Activated CD4-positive, alpha-beta memory T cell treated with anti-CD3 and anti-CD28 coated beads, Interleukin-2, amount 10 ng/mL, durations not matched to agents 7 days and 5 days (primary cell): Measurements from ENCODE around the gene BAHD1. TPM values are rescaled to one million over a fixed set of nuclear protein-coding genes. Genes with fewer than 3 reads are reported as not detected.

ENCODE experiments used
- CTCF ChIA-PET: fragments of 350-600 bp; sonication (Branson Sonifier 250); formaldehyde crosslinking; loops from one replicate; lab custom pipeline; 2021; ENCODE audit warnings: antibody characterized with exemption, inconsistent platforms; lab: Charles Lee
- POLR2A ChIA-PET: fragments of 350-600 bp; sonication (Branson Sonifier 250); formaldehyde crosslinking; loops from one replicate; lab custom pipeline; 2021; ENCODE audit warnings: antibody characterized with exemption; lab: Charles Lee
- DNase-seq: peaks from one replicate; pipeline ENCODE4 v3.0.0-alpha.2; 2020
- H3K27ac Mint-ChIP-seq: one replicate; pipeline ENCODE4 v1.8.0; 2021; ENCODE audit warnings: mild to moderate bottlenecking, mixed read lengths
- H3K27me3 Mint-ChIP-seq: one replicate; pipeline ENCODE4 v1.8.0; 2021; ENCODE audit warnings: mixed read lengths
- H3K36me3 Mint-ChIP-seq: one replicate; pipeline ENCODE4 v1.8.0; 2021; ENCODE audit warnings: low read depth, mixed read lengths
- H3K4me1 Mint-ChIP-seq: one replicate; pipeline ENCODE4 v1.8.0; 2021; ENCODE audit warnings: mixed read lengths
- H3K4me3 Mint-ChIP-seq: one replicate; pipeline ENCODE4 v1.8.0; 2021; ENCODE audit warnings: mild to moderate bottlenecking, mixed read lengths
- H3K9me3 Mint-ChIP-seq: one replicate; pipeline ENCODE4 v1.8.0; 2021; ENCODE audit warnings: mixed read lengths
- total RNA-seq, 2 experiments: library from RNA; stranded (reverse); gene quantifications; one replicate each; pipeline ENCODE4 v1.2.3, GENCODE V29; 2021

The BAHD1 gene
- 10 to 100 TPM; 26.0 to 27.0 TPM for total RNA-seq

- ChIA-PET POLR2A (interaction anchor here (0.7 to 4.9 kb wide), 15 partner anchors 11 to 303 kb away, joined by 3 to 68 read pairs (median 5); partner anchors contain the start of genes IVD, KNSTRN, PLCB2 and RPUSD2), CTCF (interaction anchor here (0.6 to 2.9 kb wide), 11 partner anchors 10 to 306 kb away, joined by 3 to 16 read pairs (median 4); partner anchors contain the start of genes CCDC32 and PLCB2)
- peak; percentile 96 for DNase-seq
- Mint-ChIP-seq H3K4me1 (peaks cover 45% of the 10 kb centered on the region), H3K4me3 (peak within 1 kb of the TSS; percentile 87), H3K36me3 (peaks cover 8% of the 10 kb centered on the region), H3K27me3 (peaks cover 54% of the 10 kb centered on the region), H3K9me3 (no peaks in the 10 kb centered on the region), H3K27ac (peak within 1 kb of the TSS; percentile 49)
Observed at GRCh38 chr15:40440743-40441564, at the start of gene BAHD1. Gene BAHD1 (plus strand): TSS chr15:40440953. CDS start chr15:40458465, 17,512 bp downstream.

- H3K4me1 Mint-ChIP-seq = peaks cover 14% of the 10 kb centered on the region
- no peak for DNase-seq
- H3K27me3 Mint-ChIP-seq = no peaks in the 10 kb centered on the region
- no peak overlapping the region for H3K27ac Mint-ChIP-seq
- H3K4me3 Mint-ChIP-seq = no peak overlapping the region
- CTCF ChIA-PET = no interaction called here
- POLR2A ChIA-PET = no interaction called here
- H3K36me3 Mint-ChIP-seq = peaks cover 59% of the 10 kb centered on the region
- no peaks in the 10 kb centered on the region for H3K9me3 Mint-ChIP-seq
Observed at GRCh38 chr15:40392986-40393948, 47.5 kb upstream of the BAHD1 start.

GRCh38 chr15:40397688-40398412 is 42.9 kb upstream of the BAHD1 start:
- H3K36me3 Mint-ChIP-seq = peaks cover 21% of the 10 kb centered on the region
- H3K4me3 Mint-ChIP-seq = no peak overlapping the region
- no peaks in the 10 kb centered on the region for H3K9me3 Mint-ChIP-seq
- H3K27me3 Mint-ChIP-seq = no peaks in the 10 kb centered on the region
- peak overlapping the region; percentile 32 for H3K27ac Mint-ChIP-seq
- ChIA-PET CTCF (interaction anchor here (0.7 to 2.0 kb wide), 9 partner anchors 8 to 180 kb away, joined by 3 to 11 read pairs (median 4); partner anchors contain the start of genes IVD and KNSTRN), POLR2A (interaction anchor here (0.9 to 4.2 kb wide), 8 partner anchors 8 to 90 kb away, joined by 3 to 41 read pairs (median 6); partner anchors contain the start of genes IVD, KNSTRN and PLCB2)
- H3K4me1 Mint-ChIP-seq = peaks cover 31% of the 10 kb centered on the region
- DNase-seq = no peak

- H3K9me3 Mint-ChIP-seq = no peaks in the 10 kb centered on the region
- H3K4me1 Mint-ChIP-seq = peaks cover 32% of the 10 kb centered on the region
- ChIA-PET CTCF (interaction anchor here (0.7 to 2.0 kb wide), 8 partner anchors 9 to 181 kb away, joined by 3 to 11 read pairs (median 4); partner anchors contain the start of gene KNSTRN), POLR2A (interaction anchor here (0.9 to 4.2 kb wide), 8 partner anchors 8 to 90 kb away, joined by 3 to 41 read pairs (median 6); partner anchors contain the start of genes IVD, KNSTRN and PLCB2)
- DNase-seq = peak; percentile 39
- H3K27ac Mint-ChIP-seq = peak overlapping the region; percentile 32
- H3K27me3 Mint-ChIP-seq = no peaks in the 10 kb centered on the region
- peak overlapping the region; percentile 29 for H3K4me3 Mint-ChIP-seq
- H3K36me3 Mint-ChIP-seq = peaks cover 15% of the 10 kb centered on the region
Observed at GRCh38 chr15:40398413-40398873, 42.3 kb upstream of the BAHD1 start.

GRCh38 chr15:40399370-40399769 is 41.4 kb upstream of the BAHD1 start:
- Mint-ChIP-seq H3K36me3 (peaks cover 12% of the 10 kb centered on the region), H3K27me3 (no peaks in the 10 kb centered on the region), H3K27ac (no peak overlapping the region), H3K4me1 (peaks cover 38% of the 10 kb centered on the region), H3K4me3 (no peak overlapping the region), H3K9me3 (no peaks in the 10 kb centered on the region)
- CTCF ChIA-PET = interaction anchor here (1.2 to 1.5 kb wide), 2 partner anchors 18 to 30 kb away, joined by 4 to 5 read pairs; no protein-coding TSS in a partner anchor
- DNase-seq = no peak
- POLR2A ChIA-PET = interaction anchor here (3.0 to 4.2 kb wide), 2 partner anchors 14 to 32 kb away, joined by 14 to 41 read pairs; partner anchors contain the start of gene KNSTRN

GRCh38 chr15:40405501-40406381 is 35.0 kb upstream of the BAHD1 start, which contains the start of gene IVD:
Gene IVD (plus strand): TSS chr15:40405795. CDS start chr15:40405828, 33 bp downstream.
- H3K36me3 Mint-ChIP-seq = peaks cover 17% of the 10 kb centered on the region
- POLR2A ChIA-PET = interaction anchor here (0.8 to 5.0 kb wide), 14 partner anchors 9 to 163 kb away, joined by 3 to 35 read pairs (median 4); partner anchors contain the start of genes BAHD1, CCDC32, KNSTRN and PLCB2

GRCh38 chr15:40407330-40407990 is 33.3 kb upstream of the BAHD1 start:
- ChIA-PET CTCF (interaction anchor here (0.6 to 3.0 kb wide), 10 partner anchors 9 to 620 kb away, joined by 3 to 17 read pairs (median 3); no protein-coding TSS in a partner anchor), POLR2A (interaction anchor here (0.8 to 5.0 kb wide), 10 partner anchors 10 to 1476 kb away, joined by 3 to 35 read pairs (median 5); partner anchors contain the start of genes BAHD1, KNSTRN and PLCB2)
- Mint-ChIP-seq H3K27ac (peak overlapping the region; percentile 30), H3K36me3 (peaks cover 34% of the 10 kb centered on the region), H3K4me1 (peaks cover 57% of the 10 kb centered on the region), H3K4me3 (peak overlapping the region; percentile 4), H3K9me3 (no peaks in the 10 kb centered on the region), H3K27me3 (no peaks in the 10 kb centered on the region)
- no peak for DNase-seq

More at GRCh38 chr15:40405501-40406381, 35.0 kb upstream of the BAHD1 start, which contains the start of gene IVD:
- DNase-seq = peak; percentile 87
- Mint-ChIP-seq H3K27ac (peak within 1 kb of the TSS; percentile 81), H3K9me3 (no peaks in the 10 kb centered on the region), H3K4me3 (peak within 1 kb of the TSS; percentile 76), H3K27me3 (no peaks in the 10 kb centered on the region), H3K4me1 (peaks cover 57% of the 10 kb centered on the region)
- CTCF ChIA-PET = interaction anchor here (0.7 to 3.0 kb wide), 13 partner anchors 8 to 126 kb away, joined by 3 to 17 read pairs (median 3); partner anchors contain the start of gene INAFM2

- no peak for DNase-seq
- Mint-ChIP-seq H3K27ac (peak overlapping the region; percentile 5), H3K36me3 (peaks cover 36% of the 10 kb centered on the region), H3K9me3 (no peaks in the 10 kb centered on the region), H3K4me1 (peaks cover 48% of the 10 kb centered on the region), H3K4me3 (no peak overlapping the region), H3K27me3 (no peaks in the 10 kb centered on the region)
- ChIA-PET POLR2A (interaction anchor here (1.2 to 2.2 kb wide), 3 partner anchors 10 to 26 kb away, joined by 3 to 6 read pairs (median 5); no protein-coding TSS in a partner anchor), CTCF (interaction anchor here (1.0 kb wide), 1 partner anchor 72 kb away, joined by 5 read pairs; no protein-coding TSS in a partner anchor)
Observed at GRCh38 chr15:40409366-40409765, 31.4 kb upstream of the BAHD1 start.

GRCh38 chr15:40410476-40410875 is 30.3 kb upstream of the BAHD1 start:
- no peak for DNase-seq
- Mint-ChIP-seq H3K4me1 (peaks cover 37% of the 10 kb centered on the region), H3K27me3 (no peaks in the 10 kb centered on the region), H3K36me3 (peaks cover 42% of the 10 kb centered on the region), H3K27ac (peak overlapping the region; percentile 1), H3K9me3 (no peaks in the 10 kb centered on the region), H3K4me3 (no peak overlapping the region)
- ChIA-PET POLR2A (interaction anchor here (1.2 to 1.3 kb wide), 2 partner anchors 15 to 39 kb away, joined by 3 read pairs; no protein-coding TSS in a partner anchor), CTCF (no interaction called here)
